GM19025 (cell line): ENCODE data around the gene EVPLL.
"Not testable (repeated sequence)": the region's sequence is repeated elsewhere in the genome, so short reads cannot be mapped to it uniquely, and the experiment has no call there.

ENCODE experiments used
- ATAC-seq: cut with Tn5 transposase; IDR thresholded peaks from one replicate; pipeline ENCODE4 v1.9.1; 2021; ENCODE audit warnings: mild to moderate bottlenecking, low read depth, moderate library complexity; ENCODE audit not compliant: unreplicated experiment

EVPLL gene

GRCh38 chr17:18421521-18421920 lies 43.9 kb downstream of the EVPLL start:
- ATAC-seq = not testable (repeated sequence)

GRCh38 chr17:18422464-18422863 lies 44.9 kb downstream of the EVPLL start:
- not testable (repeated sequence) for ATAC-seq

GRCh38 chr17:18423015-18423414 lies 45.4 kb downstream of the EVPLL start:
- ATAC-seq = not testable (repeated sequence)

- ATAC-seq = not testable (repeated sequence)
Observed at GRCh38 chr17:18425593-18425992, 48.0 kb downstream of the EVPLL start.

GRCh38 chr17:18426639-18427038 lies 49.1 kb downstream of the EVPLL start:
- not testable (repeated sequence) for ATAC-seq

GRCh38 chr17:18432206-18432605 lies 54.6 kb downstream of the EVPLL start:
- not testable (repeated sequence) for ATAC-seq
